Activated naive CD8-positive, alpha-beta T cell treated with anti-CD3 and anti-CD28 coated beads for 36 hours (primary cell): ENCODE data around the gene GDAP2. TPM values are rescaled to one million over a fixed set of nuclear protein-coding genes. Genes with fewer than 3 reads are reported as not detected.

ENCODE experiments used
- DNase-seq: peaks from one replicate; pipeline ENCODE4 v3.0.0; 2021
- H3K27ac Mint-ChIP-seq: one replicate; pipeline ENCODE4 v1.8.0; 2022; ENCODE audit warnings: mild to moderate bottlenecking, moderate library complexity, mixed read lengths
- H3K27me3 Mint-ChIP-seq: one replicate; pipeline ENCODE4 v1.8.0; 2022; ENCODE audit warnings: mild to moderate bottlenecking, mixed read lengths
- H3K36me3 Mint-ChIP-seq: one replicate; pipeline ENCODE4 v1.8.0; 2021; ENCODE audit warnings: mild to moderate bottlenecking, mixed read lengths
- H3K4me1 Mint-ChIP-seq: one replicate; pipeline ENCODE4 v1.8.0; 2021; ENCODE audit warnings: mixed read lengths
- H3K4me3 Mint-ChIP-seq: one replicate; pipeline ENCODE4 v1.8.0; 2022; ENCODE audit warnings: mild to moderate bottlenecking, moderate library complexity, mixed read lengths
- H3K9me3 Mint-ChIP-seq: one replicate; pipeline ENCODE4 v1.8.0; 2022; ENCODE audit warnings: mixed read lengths
- total RNA-seq, 2 experiments: library from RNA; stranded (reverse); gene quantifications; one replicate each; pipeline ENCODE4 v1.2.3, GENCODE V29; 2021

GDAP2 gene
- total RNA-seq, 2 experiments from 2014 or later, result 21.3 to 25.6 TPM

- no peaks in the 10 kb centered on the region for H3K36me3 Mint-ChIP-seq
- H3K27me3 Mint-ChIP-seq, result no peaks in the 10 kb centered on the region
- H3K4me1 Mint-ChIP-seq, result no peaks in the 10 kb centered on the region
- H3K27ac Mint-ChIP-seq, result no peak overlapping the region
- DNase-seq, result no peak
- no peak overlapping the region for H3K4me3 Mint-ChIP-seq
- H3K9me3 Mint-ChIP-seq, result peaks cover 4% of the 10 kb centered on the region
Measured at GRCh38 chr1:117817629-117818028, 111.8 kb downstream of the GDAP2 start.

- H3K4me3 Mint-ChIP-seq, result no peak overlapping the region
- DNase-seq, result no peak
- H3K36me3 Mint-ChIP-seq, result no peaks in the 10 kb centered on the region
- H3K27me3 Mint-ChIP-seq, result no peaks in the 10 kb centered on the region
- no peak overlapping the region for H3K27ac Mint-ChIP-seq
- H3K9me3 Mint-ChIP-seq, result no peaks in the 10 kb centered on the region
- H3K4me1 Mint-ChIP-seq, result no peaks in the 10 kb centered on the region
Measured at GRCh38 chr1:117815926-117816325, 113.5 kb downstream of the GDAP2 start.

DNA sequence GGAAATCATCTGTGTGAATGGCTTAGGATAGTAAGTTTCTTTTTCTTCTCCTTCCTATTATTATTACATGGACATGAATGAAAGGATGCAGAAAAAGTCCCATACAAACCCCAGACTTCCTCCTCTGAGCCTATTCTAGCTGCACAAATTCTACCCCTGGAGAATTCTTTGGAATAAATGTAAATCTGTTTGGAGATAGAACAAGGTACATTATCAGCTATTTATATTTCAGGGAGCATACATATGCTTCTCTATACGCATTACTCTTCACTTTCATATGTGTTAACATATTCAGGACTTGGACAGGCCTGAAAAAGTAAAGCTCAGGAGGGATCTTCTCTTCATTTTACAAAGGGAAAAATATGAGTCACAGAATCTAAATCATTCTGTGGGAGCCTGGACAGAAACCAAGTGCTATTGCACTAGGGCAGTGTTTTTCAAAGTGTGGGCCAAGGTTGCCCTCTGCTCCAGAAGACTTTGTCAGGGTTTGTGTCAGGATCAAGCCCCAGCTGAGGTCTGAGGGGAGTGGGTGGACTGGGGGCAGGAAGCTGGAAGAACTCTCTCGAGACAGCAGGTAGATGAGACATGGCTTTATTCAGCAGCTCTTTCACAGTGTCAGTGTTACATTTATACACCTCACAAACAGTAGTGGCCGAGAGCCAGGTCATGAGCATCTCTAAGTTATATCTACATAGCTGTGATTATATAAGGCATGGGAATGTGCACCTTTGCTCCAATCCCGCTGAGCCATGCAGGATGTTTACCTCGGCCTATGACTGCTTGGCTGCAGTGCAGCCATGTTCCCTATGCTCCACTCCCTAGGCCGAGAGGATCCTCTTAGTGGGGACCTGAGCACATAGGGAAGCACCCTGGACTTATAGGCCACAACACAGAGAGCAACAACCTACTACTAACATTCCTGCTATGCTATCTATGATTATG, 114.3 kb downstream of the GDAP2 start:
- Mint-ChIP-seq H3K4me3 (no peak overlapping the region), H3K9me3 (no peaks in the 10 kb centered on the region), H3K27ac (no peak overlapping the region), H3K36me3 (no peaks in the 10 kb centered on the region), H3K27me3 (no peaks in the 10 kb centered on the region), H3K4me1 (no peaks in the 10 kb centered on the region)
- no peak for DNase-seq

Other genes with a start within 250 kb of the GDAP2 start
- 10 to 100 TPM; 86.4 to 91.5 TPM for gene WDR3, start 118 bp upstream of the GDAP2 start, total RNA-seq